CD4-positive, alpha-beta T cell treated with Interleukin-17A for 1 hour (primary cell): ENCODE measurements around the gene AGR2.

ENCODE experiments used
- DNase-seq: peaks from one replicate; pipeline ENCODE4 v3.0.0-alpha.2; 2020

The AGR2 gene

GRCh38 chr7:16812542-16813231 lies 7.9 kb upstream of the AGR2 start:
- no peak for DNase-seq

GRCh38 chr7:16811551-16811950 lies 6.8 kb upstream of the AGR2 start:
- no peak for DNase-seq

GRCh38 chr7:16810573-16810972 lies 5.8 kb upstream of the AGR2 start:
- no peak for DNase-seq

GRCh38 chr7:16810112-16810511 lies 5.3 kb upstream of the AGR2 start:
- DNase-seq = no peak

GRCh38 chr7:16805441-16805840 lies 642 bp upstream of the AGR2 start:
- DNase-seq = no peak

GRCh38 chr7:16803881-16804673 lies 722 bp downstream of the AGR2 start:
- DNase-seq = no peak

GRCh38 chr7:16803125-16803524 lies 1.7 kb downstream of the AGR2 start:
- DNase-seq = no peak

GRCh38 chr7:16801579-16801978 lies 3.2 kb downstream of the AGR2 start:
- DNase-seq = no peak

- DNase-seq = no peak
Measured at GRCh38 chr7:16801111-16801542, 3.7 kb downstream of the AGR2 start.

GRCh38 chr7:16795624-16796023 lies 9.2 kb downstream of the AGR2 start:
- no peak for DNase-seq

- no peak for DNase-seq
Measured at GRCh38 chr7:16794986-16795385, 9.8 kb downstream of the AGR2 start.

GRCh38 chr7:16791905-16792698 lies 12.7 kb downstream of the AGR2 start:
- DNase-seq = no peak

- no peak for DNase-seq
Measured at GRCh38 chr7:16791071-16791470, 13.7 kb downstream of the AGR2 start.

GRCh38 chr7:16787127-16787526 lies 17.7 kb downstream of the AGR2 start:
- DNase-seq = no peak

- DNase-seq = no peak
Measured at GRCh38 chr7:16786257-16786656, 18.5 kb downstream of the AGR2 start.

- DNase-seq = no peak
Measured at GRCh38 chr7:16785846-16786245, 19.0 kb downstream of the AGR2 start.

GRCh38 chr7:16785321-16785720 lies 19.5 kb downstream of the AGR2 start:
- DNase-seq = no peak

- DNase-seq = no peak
Measured at GRCh38 chr7:16780596-16780995, 24.2 kb downstream of the AGR2 start.

GRCh38 chr7:16779051-16779450 lies 25.7 kb downstream of the AGR2 start:
- no peak for DNase-seq

- DNase-seq = no peak
Measured at GRCh38 chr7:16778476-16778875, 26.3 kb downstream of the AGR2 start.

- no peak for DNase-seq
Measured at GRCh38 chr7:16776053-16776452, 28.7 kb downstream of the AGR2 start.

- DNase-seq = no peak
Measured at GRCh38 chr7:16774986-16775385, 29.8 kb downstream of the AGR2 start.

- DNase-seq = no peak
Measured at GRCh38 chr7:16774294-16774693, 30.5 kb downstream of the AGR2 start.

GRCh38 chr7:16773884-16774283 lies 30.9 kb downstream of the AGR2 start:
- no peak for DNase-seq
